Mammary epithelial cell (primary cell): ENCODE results near the gene INHBE.

Source experiments
- CTCF ChIP-seq, 2 donors: IDR thresholded peaks in 1 of 2; conservative IDR thresholded peaks in 1 of 2; 2 replicates each; pipeline ENCODE4 v1.5.1; 2011 to 2012; ENCODE audit warnings: inconsistent platforms in 2 of 2, low read length in 2 of 2, mild to moderate bottlenecking in 2 of 2, control low read depth in 1 of 2, low read depth in 1 of 2; ENCODE audit not compliant: insufficient read depth in 1 of 2; ENCODE audit errors: extremely low read depth in 1 of 2
- EZH2 ChIP-seq: IDR thresholded peaks from 2 replicates; pipeline ENCODE4 v1.6.1; 2012; ENCODE audit warnings: low read length, inconsistent platforms, borderline replicate concordance

GRCh38 chr12:57473886-57474285 is 18.8 kb downstream of the INHBE start:
- TF ChIP-seq CTCF (conservative IDR thresholded peaks at IDR 0.05 in 1 of 2, IDR thresholded peaks at IDR 0.05 in 1 of 2; ENCODE audit: extremely low read depth in 1 of 2, insufficient read depth in 1 of 2, low read depth in 1 of 2, low read length in 2 of 2), result no peak
- no peak for TF ChIP-seq EZH2
